ENCODE measurements around the gene FGR. TPM values are rescaled to one million over a fixed set of nuclear protein-coding genes. Genes with fewer than 3 reads are reported as not detected.

FGR gene
- polyA plus RNA-seq, 1 of the 3 experiments (the other 2 are of a cell fraction): not detected

- no peak overlapping the region for H3K9ac ChIP-seq
- H3K9me3 ChIP-seq: no peaks in the 10 kb centered on the region
- no peak overlapping the region for H3K4me3 ChIP-seq (ENCODE audit: low read depth in 2 of 2, low read length in 1 of 2)
- TF ChIP-seq FOSL2 (IDR thresholded peaks at IDR 0.05; ENCODE audit: borderline replicate concordance, low read depth): no peak
- TF ChIP-seq FOXJ3 (CRISPR knock-in tag; IDR thresholded peaks at IDR 0.05): no peak
- TF ChIP-seq NFIC (IDR thresholded peaks at IDR 0.05; ENCODE audit: borderline replicate concordance): no peak
- TF ChIP-seq RXRA (IDR thresholded peaks at IDR 0.05; ENCODE audit: borderline replicate concordance, low read depth): no peak
- TF ChIP-seq SIN3A (IDR thresholded peaks at IDR 0.05; ENCODE audit: borderline replicate concordance, low read depth, low read length): no peak
- TF ChIP-seq RCOR1 (IDR thresholded peaks at IDR 0.05; ENCODE audit: low read length): no peak
- no peak for TF ChIP-seq ELF1 (IDR thresholded peaks at IDR 0.05)
- no peaks in the 10 kb centered on the region for H3K36me3 ChIP-seq (replicated peaks in 1 of 2; ENCODE audit: control insufficient read depth in 1 of 2, insufficient read depth in 2 of 2, low read length in 1 of 2)
- H3F3A ChIP-seq (replicated peaks; ENCODE audit: insufficient read depth): peaks cover 12% of the 10 kb centered on the region
- ChIA-PET POLR2A (no interaction called here), CTCF (interaction anchor here (1.0 to 27.7 kb wide), 11 partner anchors 8 to 310 kb away, joined by 3 to 603 read pairs (median 67); partner anchors contain the start of gene IFI6)
- no peak overlapping the region for H2AFZ ChIP-seq (ENCODE audit: low read depth)
- H3K9me2 ChIP-seq: no peaks in the 10 kb centered on the region
- peaks cover 5 to 11% of the 10 kb centered on the region in 2 experiments; a peak in 2 of 4 replicates for H3K4me1 ChIP-seq (ENCODE audit: control insufficient read depth in 1 of 2, insufficient read depth in 2 of 2, low read depth in 1 of 2, low read length in 1 of 2)
- no peaks in the 10 kb centered on the region for H3K79me2 ChIP-seq (ENCODE audit: insufficient read depth)
- no peak overlapping the region for H3K27ac ChIP-seq (ENCODE audit: low read depth in 2 of 2, low read length in 1 of 2)
- H3K27me3 ChIP-seq (ENCODE audit: insufficient read depth): no peaks in the 10 kb centered on the region
- 76% methylated on average over 12 of the region's 12 CpGs for WGBS (ENCODE audit: low lambda C conversion rate)
- H3K4me2 ChIP-seq: no peak overlapping the region
- DNase-seq: no peak
- H4K20me1 ChIP-seq (ENCODE audit: insufficient read depth): no peaks in the 10 kb centered on the region
Observed at GRCh38 chr1:27609618-27610240, 25.3 kb downstream of the FGR start.

DNA sequence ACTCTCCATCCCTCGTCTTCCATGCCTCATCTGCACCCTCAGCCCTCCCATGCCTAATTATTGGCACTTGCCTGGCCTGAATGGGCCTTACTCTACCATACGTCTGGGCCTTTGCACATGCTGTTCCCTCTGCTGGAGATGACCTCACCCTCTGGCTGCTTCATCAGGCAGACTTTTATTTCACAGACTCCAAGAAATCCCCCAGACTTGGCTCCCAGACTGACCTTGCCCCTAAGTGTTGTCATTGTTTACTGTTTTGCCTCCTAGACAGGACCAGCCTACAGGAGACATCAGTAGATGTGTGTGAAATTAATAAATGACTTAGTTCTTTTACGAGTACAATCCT is 25.8 kb downstream of the FGR start:
- POLR2A ChIA-PET: no interaction called here
- Histone ChIP-seq H3K9ac (no peak overlapping the region), H3K4me1 (ENCODE audit: control insufficient read depth in 1 of 2, insufficient read depth in 2 of 2, low read depth in 1 of 2, low read length in 1 of 2) (peaks cover 5 to 11% of the 10 kb centered on the region in 2 experiments; a peak in 2 of 4 replicates), H3K9me3 (no peaks in the 10 kb centered on the region), H3K4me3 (ENCODE audit: low read depth in 2 of 2, low read length in 1 of 2) (no peak overlapping the region), H3K9me2 (no peaks in the 10 kb centered on the region), H3K4me2 (no peak overlapping the region), H3K27ac (ENCODE audit: low read depth in 2 of 2, low read length in 1 of 2) (no peak overlapping the region), H3K79me2 (ENCODE audit: insufficient read depth) (no peaks in the 10 kb centered on the region), H3K36me3 (replicated peaks in 1 of 2; ENCODE audit: control insufficient read depth in 1 of 2, insufficient read depth in 2 of 2, low read length in 1 of 2) (no peaks in the 10 kb centered on the region), H3K27me3 (ENCODE audit: insufficient read depth) (no peaks in the 10 kb centered on the region), H4K20me1 (ENCODE audit: insufficient read depth) (no peaks in the 10 kb centered on the region), H2AFZ (ENCODE audit: low read depth) (no peak overlapping the region), H3F3A (replicated peaks; ENCODE audit: insufficient read depth) (peaks cover 12% of the 10 kb centered on the region)
- 87% methylated on average over 3 of the region's 3 CpGs for WGBS (ENCODE audit: low lambda C conversion rate)
- TF ChIP-seq JUND (IDR thresholded peaks at IDR 0.05): no peak
- TF ChIP-seq REST (IDR thresholded peaks at IDR 0.05; ENCODE audit: low read depth, low read length): no peak
- CTCF ChIA-PET: interaction anchor here (0.5 to 27.7 kb wide), 19 partner anchors 9 to 563 kb away, joined by 3 to 603 read pairs (median 10); partner anchors contain the start of gene IFI6
- DNase-seq: no peak
